Measurements from ENCODE around the gene CRB1.
"Not testable (repeated sequence)": the region's sequence is repeated elsewhere in the genome, so short reads cannot be mapped to it uniquely, and the experiment has no call there.

CRB1 gene

DNA sequence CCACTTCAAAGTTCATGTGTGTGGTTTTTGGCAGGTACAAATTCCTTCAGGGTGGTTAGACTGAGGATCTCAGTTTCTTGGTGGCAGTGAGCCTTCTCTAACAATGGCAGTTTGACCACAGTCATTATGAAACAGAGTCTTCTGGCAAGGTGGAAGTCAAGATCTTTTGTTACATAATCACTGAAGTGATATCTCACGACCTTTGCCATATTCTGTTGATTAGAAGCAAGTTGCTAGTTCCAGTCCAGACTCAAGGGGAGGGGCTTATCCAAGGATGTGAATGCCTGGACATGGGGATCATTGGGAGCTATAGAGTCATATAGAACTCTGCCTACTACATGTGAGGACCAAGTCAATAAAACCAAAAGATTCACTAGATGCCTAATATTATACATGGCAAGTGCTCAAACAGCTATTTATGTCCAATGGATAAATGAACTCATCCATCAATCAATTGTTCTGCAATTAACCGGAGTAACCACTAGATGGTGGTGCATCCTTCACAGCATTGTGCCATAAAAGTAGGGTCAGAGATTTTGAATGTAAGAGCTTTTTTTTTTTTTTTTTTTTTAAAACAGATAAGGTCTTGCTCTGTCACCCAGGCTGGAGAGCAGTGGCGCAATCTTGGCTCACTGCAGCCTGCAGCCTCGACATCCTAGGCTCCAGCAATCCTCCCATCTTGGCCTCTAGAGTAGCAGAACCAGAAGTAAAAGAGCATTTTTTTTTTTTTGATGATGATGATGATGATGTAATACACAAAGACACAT lies 131.9 kb downstream of the CRB1 start:
- DNase-seq (ENCODE audit: low read depth), result no peak

GRCh38 chr1:197400522-197400902 lies 132.5 kb downstream of the CRB1 start:
- no peak for DNase-seq (ENCODE audit: low read depth)

- DNase-seq (ENCODE audit: low read depth), result no peak
Observed at GRCh38 chr1:197402189-197402588, 134.1 kb downstream of the CRB1 start.

GRCh38 chr1:197404774-197405173 lies 136.7 kb downstream of the CRB1 start:
- not testable (repeated sequence) for DNase-seq (ENCODE audit: low read depth)

- DNase-seq (ENCODE audit: low read depth), result not testable (repeated sequence)
Observed at GRCh38 chr1:197405614-197406013, 137.6 kb downstream of the CRB1 start.

DNA sequence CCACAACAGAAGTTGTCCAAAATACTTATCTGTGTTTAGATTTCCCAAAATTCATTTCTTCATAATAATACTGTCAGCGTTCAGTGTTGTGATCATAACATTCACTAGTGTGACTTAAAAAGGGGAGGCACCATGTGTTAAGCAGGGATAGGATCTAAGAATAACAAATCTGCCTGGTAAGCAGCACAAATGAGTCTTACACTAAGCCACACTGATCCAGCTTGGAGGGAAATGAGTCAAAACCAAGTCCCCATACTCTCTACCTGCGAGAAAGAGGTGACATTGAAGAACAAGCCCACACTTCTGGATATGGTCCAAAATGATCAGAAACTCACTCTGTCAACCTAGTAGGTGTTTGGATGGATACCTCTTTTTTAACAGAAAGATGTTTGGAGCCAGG lies 145.5 kb downstream of the CRB1 start:
- no peak for DNase-seq (ENCODE audit: low read depth)

DNA sequence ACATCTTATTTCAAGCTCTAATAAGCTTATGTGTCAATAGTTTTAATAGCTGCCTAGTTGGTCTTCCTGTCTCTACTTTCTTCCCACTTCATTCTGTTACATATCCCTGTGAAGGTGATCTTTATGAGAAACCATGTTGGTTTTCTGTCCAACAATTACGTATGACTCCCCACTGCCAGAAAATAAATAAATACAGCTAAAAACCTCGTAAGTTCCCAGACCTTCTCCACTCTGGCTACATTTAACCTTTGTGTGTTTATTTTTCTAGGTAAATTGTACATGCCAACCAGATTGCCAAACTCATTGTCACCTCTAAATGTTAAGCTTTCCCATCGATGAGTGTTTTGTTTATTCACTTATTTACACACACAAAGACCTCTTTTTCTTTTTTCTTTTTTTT lies 147.2 kb downstream of the CRB1 start:
- DNase-seq (ENCODE audit: low read depth), result no peak

- no peak for DNase-seq (ENCODE audit: low read depth)
Observed at GRCh38 chr1:197418693-197419092, 150.6 kb downstream of the CRB1 start.

DNA sequence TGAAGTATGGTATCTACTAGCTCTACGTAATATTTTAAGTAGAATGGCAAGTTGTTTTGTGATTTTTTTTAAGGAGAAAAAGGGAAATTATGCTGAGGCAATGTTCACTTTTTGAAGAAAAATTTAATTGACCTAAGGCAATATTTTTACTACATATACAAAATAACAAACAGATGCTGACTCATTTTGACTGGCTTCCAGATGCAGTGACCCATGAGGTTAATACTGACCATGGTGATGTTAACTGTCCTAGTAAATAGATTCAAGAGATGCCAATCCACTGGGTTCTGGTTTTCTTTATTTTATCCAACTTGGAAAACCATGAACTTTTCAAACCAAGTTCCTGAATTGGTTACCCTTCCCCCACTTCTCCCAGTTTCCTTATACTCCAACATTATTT lies 154.9 kb downstream of the CRB1 start:
- no peak for DNase-seq (ENCODE audit: low read depth)

- DNase-seq (ENCODE audit: low read depth), result no peak
Observed at GRCh38 chr1:197424380-197424779, 156.3 kb downstream of the CRB1 start.

- DNase-seq (ENCODE audit: low read depth), result no peak
Observed at GRCh38 chr1:197429372-197429771, 161.3 kb downstream of the CRB1 start.

DNA sequence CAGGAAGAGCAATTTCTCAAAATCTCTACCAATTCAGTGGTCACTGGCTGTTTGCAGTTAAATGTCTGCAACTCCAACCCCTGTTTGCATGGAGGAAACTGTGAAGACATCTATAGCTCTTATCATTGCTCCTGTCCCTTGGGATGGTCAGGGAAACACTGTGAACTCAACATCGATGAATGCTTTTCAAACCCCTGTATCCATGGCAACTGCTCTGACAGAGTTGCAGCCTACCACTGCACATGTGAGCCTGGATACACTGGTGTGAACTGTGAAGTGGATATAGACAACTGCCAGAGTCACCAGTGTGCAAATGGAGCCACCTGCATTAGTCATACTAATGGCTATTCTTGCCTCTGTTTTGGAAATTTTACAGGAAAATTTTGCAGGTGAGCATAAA lies 167.2 kb downstream of the CRB1 start:
- no peak for DNase-seq (ENCODE audit: low read depth)

DNA sequence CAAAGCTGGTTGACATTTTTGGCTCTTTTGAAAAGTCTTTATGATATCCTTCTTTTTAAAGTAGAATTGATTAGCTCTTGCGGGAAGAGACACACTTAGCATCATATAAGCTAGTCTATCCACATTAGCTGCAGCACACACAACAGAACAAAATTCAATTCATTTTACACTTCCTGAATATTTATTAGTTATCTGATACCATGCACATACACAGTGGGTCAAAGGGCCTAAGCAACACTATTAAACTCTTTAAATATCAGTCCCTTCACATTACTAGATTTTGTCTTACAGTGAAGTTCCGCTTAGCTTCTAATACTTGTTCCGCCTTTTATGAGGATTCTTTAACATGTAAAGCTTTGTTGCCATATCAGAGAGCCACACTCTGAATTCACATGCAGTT lies 169.5 kb downstream of the CRB1 start:
- DNase-seq (ENCODE audit: low read depth), result no peak

DNA sequence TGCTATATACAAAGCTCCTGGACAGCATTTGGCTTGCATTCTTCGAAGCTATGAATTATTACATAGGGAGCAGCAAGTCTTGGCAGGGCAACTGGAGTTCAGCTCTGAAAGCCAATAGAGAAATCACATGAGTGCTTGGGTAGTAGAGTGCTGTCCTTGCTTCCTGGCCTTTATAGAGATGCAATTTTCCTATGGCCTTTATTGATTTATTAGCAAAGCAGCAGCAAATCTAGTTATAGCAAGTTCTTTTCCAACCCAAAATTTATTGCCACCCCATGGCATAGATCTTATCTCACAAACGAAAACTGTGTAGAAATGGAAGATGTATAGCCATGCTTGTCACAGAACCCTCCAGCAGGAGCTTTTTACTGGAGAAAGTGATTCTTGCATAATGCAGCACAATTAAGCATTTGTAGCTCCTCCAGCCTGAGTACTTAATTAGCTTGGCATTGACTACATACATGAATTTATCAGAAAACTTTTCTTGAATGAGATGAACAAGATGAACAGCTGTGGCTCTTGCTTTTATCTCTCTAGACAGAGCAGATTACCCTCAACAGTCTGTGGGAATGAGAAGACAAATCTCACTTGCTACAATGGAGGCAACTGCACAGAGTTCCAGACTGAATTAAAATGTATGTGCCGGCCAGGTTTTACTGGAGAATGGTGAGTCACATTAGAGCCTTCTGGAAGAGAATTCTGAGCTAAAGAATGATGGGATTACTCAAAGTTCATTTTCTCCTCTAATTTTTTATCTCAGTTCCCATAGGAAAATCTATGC lies 170.1 kb downstream of the CRB1 start:
- DNase-seq (ENCODE audit: low read depth), result no peak

DNA sequence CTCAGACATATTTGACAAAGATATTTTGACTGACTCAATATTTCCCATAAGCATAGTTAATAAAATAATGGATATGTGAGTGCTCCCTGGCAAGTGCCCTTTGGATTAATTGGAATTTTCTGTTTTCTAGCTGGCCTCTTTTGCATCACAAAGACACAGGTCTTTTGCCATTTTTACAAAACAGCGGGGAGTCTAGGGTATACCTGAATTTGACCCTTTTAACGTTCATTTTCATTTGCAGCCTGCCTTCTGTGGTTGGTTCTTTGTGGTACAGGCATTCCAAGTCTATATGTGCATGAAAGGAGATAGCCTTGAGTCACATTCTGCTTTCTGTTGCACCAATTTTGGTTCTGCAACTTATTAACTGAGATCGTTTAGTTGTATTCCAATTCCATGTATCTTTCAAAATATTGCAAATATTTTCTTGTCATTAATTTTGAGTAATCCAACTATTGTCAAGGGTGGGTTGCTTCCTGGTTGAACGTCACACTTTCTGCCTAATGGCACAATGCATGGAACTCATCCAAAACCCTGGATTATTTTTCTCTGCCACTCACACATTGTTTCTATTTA lies 171.7 kb downstream of the CRB1 start:
- no peak for DNase-seq (ENCODE audit: low read depth)

DNA sequence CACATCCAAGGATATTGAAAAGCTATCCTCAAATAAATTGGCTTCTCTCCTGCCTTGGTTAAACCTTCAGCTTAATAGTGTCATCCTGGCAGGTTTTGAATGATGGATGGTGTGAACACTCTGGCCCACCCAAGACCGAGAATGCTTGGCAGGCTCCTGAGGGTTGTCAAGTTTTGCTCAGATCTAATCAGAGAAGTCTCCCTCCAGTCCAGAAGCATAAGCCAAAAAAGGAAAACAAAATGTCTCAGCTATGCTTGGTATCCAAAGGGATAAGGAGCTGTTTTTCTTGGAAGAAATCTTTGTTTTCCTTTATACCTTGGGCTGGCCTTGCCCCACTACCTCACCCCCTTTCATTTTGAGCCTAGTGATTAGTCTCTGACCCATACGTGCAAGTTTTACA lies 172.7 kb downstream of the CRB1 start:
- DNase-seq (ENCODE audit: low read depth), result no peak

GRCh38 chr1:197441999-197442414 lies 174.0 kb downstream of the CRB1 start:
- DNase-seq (ENCODE audit: low read depth), result no peak

- no peak for DNase-seq (ENCODE audit: low read depth)
Observed at GRCh38 chr1:197444755-197445154, 176.7 kb downstream of the CRB1 start.

- no peak for DNase-seq (ENCODE audit: low read depth)
Observed at GRCh38 chr1:197448121-197448779, 180.2 kb downstream of the CRB1 start.

DNA sequence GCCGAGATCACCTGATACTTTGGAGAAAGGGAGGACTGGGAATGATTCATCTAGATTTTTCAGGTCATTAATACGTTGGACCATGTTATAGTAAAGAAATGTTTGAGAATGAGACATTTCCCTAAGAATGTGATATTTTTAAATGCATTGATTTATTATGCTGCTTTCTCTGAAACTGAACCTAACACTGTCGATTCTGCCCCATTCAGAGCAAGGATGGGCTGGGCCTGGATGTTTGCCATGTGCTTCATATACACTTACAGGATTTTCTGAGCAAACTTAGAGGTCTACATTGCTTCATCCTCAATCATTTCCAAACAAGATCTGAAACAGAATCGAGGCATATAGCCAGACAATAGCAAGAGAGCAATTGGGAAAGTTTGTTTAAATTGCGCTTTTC lies 183.3 kb downstream of the CRB1 start:
- DNase-seq (ENCODE audit: low read depth), result no peak

GRCh38 chr1:197453376-197454058 lies 185.5 kb downstream of the CRB1 start:
- DNase-seq (ENCODE audit: low read depth), result no peak

GRCh38 chr1:197462539-197462938 lies 194.5 kb downstream of the CRB1 start:
- DNase-seq (ENCODE audit: low read depth), result no peak

Data from activated T-cell treated with anti-CD3 and anti-CD28 coated beads for 48 hours (primary cell).